K562 (cell line): ENCODE measurements around the gene SIRT3. TPM values are rescaled to one million over a fixed set of nuclear protein-coding genes. Genes with fewer than 3 reads are reported as not detected.

Source experiments
- ARNT ChIP-seq, 2 experiments: fragments of 450-650 bp; IDR thresholded peaks; 2 replicates each; pipeline ENCODE4 v1.6.1; 2016; ENCODE audit warnings: mild to moderate bottlenecking in 1 of 2
- CBX8 ChIP-seq: fragments of 200-600 bp; sonication (generic); IDR thresholded peaks from 2 replicates; pipeline ENCODE4 v1.6.1; 2012; ENCODE audit warnings: borderline replicate concordance, mixed run types, low read depth, mild to moderate bottlenecking, moderate library complexity, mixed read lengths, low read length, control low read depth, inconsistent platforms; ENCODE audit not compliant: poor library complexity, severe bottlenecking; ENCODE audit errors: extremely low read depth
- CEBPB ChIP-seq: fragments of 450-650 bp; IDR thresholded peaks from 2 replicates; pipeline ENCODE4 v1.6.1; 2016; ENCODE audit warnings: missing genetic modification characterization, missing compliant biosample characterization
- DMBX1 ChIP-seq: fragments of 250-450 bp; sonication (Bioruptor Pico); IDR thresholded peaks from 2 replicates; pipeline ENCODE4 v1.8.0; 2022; ENCODE audit warnings: inconsistent platforms, mild to moderate bottlenecking, moderate library complexity, borderline replicate concordance
- EGR1 ChIP-seq: fragments of 450-650 bp; conservative IDR thresholded peaks from 2 replicates; pipeline ENCODE4 v1.6.1; 2017; ENCODE audit warnings: mild to moderate bottlenecking
- GATAD2A ChIP-seq: fragments of 450-650 bp; IDR thresholded peaks from 2 replicates; pipeline ENCODE4 v1.6.1; 2017
- HCFC1 ChIP-seq: IDR thresholded peaks from 2 replicates; pipeline ENCODE4 v1.6.1; 2012; ENCODE audit warnings: low read depth, low read length, improper control_type of control experiment
- HDAC2 ChIP-seq: fragments of 450-650 bp; IDR thresholded peaks from 2 replicates; pipeline ENCODE4 v1.6.1; 2016; ENCODE audit warnings: mild to moderate bottlenecking
- RAD51 ChIP-seq: fragments of 450-650 bp; IDR thresholded peaks from 2 replicates; pipeline ENCODE4 v1.7.1; 2016; ENCODE audit warnings: low read depth, mild to moderate bottlenecking, borderline replicate concordance
- SPI1 ChIP-seq: IDR thresholded peaks from 2 replicates; pipeline ENCODE4 v1.6.1; 2011; ENCODE audit warnings: low read depth, low read length, control low read depth, borderline replicate concordance
- ZNF766 ChIP-seq: fragments of 200-800 bp; sonication (Bioruptor generic); conservative IDR thresholded peaks from 2 replicates; pipeline ENCODE4 v1.6.1; 2016; ENCODE audit warnings: missing genetic modification characterization, missing compliant biosample characterization
- ZNF830 ChIP-seq: fragments of 250-450 bp; sonication (Bioruptor Pico); IDR thresholded peaks from 2 replicates; pipeline ENCODE4 v1.5.0; 2021; ENCODE audit warnings: mild to moderate bottlenecking
- polyA plus RNA-seq, 8 experiments: library from polyadenylated mRNA; depleted of rRNA in 4 of 8; stranded (reverse) in 5 of 8; unstranded in 3 of 8; fragments of >200 nt; fragmentation: Nextera tagmentation in 2 of 8; fragmentation: Illumina TruSeq in 1 of 8; extraction: Ambion mirVana in 2 of 8; extraction: Trizol in 1 of 8; gene quantifications; 2 replicates each; pipeline versions ENCODE4 v1.2.1 to v1.2.3, GENCODE V29; 2011 to 2014; ENCODE audit warnings: inconsistent platforms in 1 of 8, missing spikeins in 1 of 8
- total RNA-seq, 7 experiments: library from RNA; depleted of rRNA in 6 of 7; stranded (reverse); fragments of >200 nt in 6 of 7; fragmentation: Illumina TruSeq in 2 of 7; extraction: Trizol in 2 of 7; gene quantifications; 2 replicates each; pipeline versions ENCODE4 v1.2.1 to v1.2.3, GENCODE V29; 2011 to 2021; ENCODE audit warnings: low replicate concordance in 1 of 7
- TF ChIP-seq, protein P1 (sequence below): fragments of 250-450 bp; sonication (Bioruptor Pico); IDR thresholded peaks from 2 replicates; pipeline ENCODE4 v1.5.0; 2021; ENCODE audit warnings: mild to moderate bottlenecking, moderate library complexity
- TF ChIP-seq, protein P2 (sequence below): sonication (generic); formaldehyde crosslinking; IDR thresholded peaks from 2 replicates; pipeline ENCODE4 v1.8.0; 2022; ENCODE audit warnings: mild to moderate bottlenecking, missing genetic modification reagents
- TF ChIP-seq, protein P3 (sequence below): fragments of 250-450 bp; sonication (Bioruptor Pico); IDR thresholded peaks from 2 replicates; pipeline ENCODE4 v1.9.0; 2021; ENCODE audit warnings: mild to moderate bottlenecking

The SIRT3 gene
- total and polyA plus RNA-seq, 9 of the 15 experiments (the other 6 are each of a cell fraction or from before 2014, with no cell fraction given) = 1.9 to 27.5 (median 14.5) TPM

DNA sequence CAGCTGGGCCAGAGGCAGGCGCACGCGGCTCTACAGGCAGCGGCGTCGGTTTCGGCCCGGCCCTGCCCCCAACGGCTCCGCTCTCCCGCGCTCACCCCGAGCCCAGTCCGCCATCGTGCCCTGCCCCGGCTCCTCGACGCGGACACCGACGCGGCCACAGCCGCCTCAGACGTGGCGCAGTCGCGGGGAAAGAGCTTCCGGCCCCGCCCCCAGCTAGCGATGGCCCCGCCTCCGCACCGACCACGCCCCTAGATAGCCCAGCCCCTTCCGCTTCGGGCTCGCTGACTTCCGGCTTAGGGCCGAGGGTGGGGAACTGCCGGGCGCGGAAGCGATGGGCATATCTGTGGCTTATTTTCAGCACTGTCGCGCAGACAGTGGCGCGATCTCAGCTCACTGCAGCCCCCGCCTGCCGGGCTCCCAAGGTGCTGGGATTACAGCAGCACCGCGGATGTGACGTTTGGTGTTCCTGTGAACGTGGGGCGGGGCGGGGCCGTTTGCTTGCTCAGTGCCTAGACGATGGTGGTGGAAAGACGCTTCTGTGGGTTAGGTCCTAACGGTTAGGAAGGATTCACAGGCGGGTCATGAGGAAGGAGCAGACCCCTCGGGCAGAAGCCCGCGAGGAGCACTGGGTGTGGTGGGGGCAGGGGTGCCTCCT, 28.8 kb downstream of the SIRT3 start, which contains the start of the genes BET1L and RIC8A (continued):
- no peak for TF ChIP-seq CBX8
- no peak for TF ChIP-seq ZNF766 (CRISPR knock-in tag)
- TF ChIP-seq DMBX1 = no peak
- peak; percentile 78 for TF ChIP-seq SPI1
- peak; percentile 72 for TF ChIP-seq HCFC1
- TF ChIP-seq GATAD2A = no peak
- 0 out of 2 replicates have a peak, but pooled peaks have one; percentile 18 for TF ChIP-seq CEBPB (tag)
- no peak for TF ChIP-seq ZNF830 (CRISPR knock-in tag)
- TF ChIP-seq HDAC2 = 0 out of 2 replicates have a peak, but pooled peaks have one; percentile 30
- TF ChIP-seq, protein P1, sequence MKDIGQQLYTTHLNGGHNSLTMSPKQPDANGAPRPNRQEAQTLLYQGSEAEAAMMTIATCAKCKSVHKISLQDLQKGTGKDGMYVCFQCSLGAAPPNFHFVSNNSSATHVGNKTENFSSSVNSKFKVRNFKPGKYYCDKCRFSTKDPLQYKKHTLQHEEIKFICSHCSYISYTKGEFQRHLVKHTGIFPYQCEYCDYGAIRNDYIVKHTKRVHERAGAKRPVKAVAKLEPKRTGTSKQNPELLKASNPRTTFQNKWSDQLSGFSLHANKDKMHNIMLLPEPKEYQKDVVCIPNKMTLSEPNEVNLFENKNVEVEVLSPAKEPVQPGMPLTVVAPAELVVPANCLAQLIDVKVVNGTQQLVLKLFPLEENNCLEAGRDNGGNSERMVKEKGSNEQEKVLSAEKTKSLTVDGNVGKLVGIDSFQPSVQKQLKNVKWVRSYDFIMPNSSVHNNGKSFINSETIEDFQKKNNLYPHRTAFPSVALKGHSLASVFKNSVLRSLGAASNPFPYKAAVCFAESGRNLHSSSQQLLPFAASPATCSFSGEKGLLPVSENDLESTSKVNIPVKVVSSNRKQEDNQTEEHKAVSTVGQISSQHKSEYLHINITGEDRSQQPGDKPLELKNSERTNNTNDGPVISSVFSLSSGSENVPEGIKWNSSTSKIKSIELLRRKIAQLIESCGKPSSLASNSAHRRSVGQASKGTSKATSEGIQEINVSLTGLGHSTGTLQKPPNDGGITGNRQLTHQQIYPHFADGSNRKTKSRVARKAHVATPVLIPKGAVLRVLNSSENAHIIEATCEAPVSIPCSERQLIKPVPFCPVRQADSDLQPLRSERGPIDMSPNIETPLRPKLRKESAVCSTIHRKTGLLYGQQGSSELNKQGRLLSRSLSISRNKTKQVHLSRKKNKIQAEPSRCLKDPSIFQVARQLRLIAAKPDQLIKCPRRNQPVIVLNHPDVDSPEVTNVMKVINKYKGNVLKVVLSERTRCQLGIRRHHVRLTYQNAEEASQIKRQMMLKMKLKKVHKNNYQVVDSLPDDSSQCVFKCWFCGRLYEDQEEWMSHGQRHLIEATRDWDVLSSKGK = no peak
- TF ChIP-seq, protein P2, sequence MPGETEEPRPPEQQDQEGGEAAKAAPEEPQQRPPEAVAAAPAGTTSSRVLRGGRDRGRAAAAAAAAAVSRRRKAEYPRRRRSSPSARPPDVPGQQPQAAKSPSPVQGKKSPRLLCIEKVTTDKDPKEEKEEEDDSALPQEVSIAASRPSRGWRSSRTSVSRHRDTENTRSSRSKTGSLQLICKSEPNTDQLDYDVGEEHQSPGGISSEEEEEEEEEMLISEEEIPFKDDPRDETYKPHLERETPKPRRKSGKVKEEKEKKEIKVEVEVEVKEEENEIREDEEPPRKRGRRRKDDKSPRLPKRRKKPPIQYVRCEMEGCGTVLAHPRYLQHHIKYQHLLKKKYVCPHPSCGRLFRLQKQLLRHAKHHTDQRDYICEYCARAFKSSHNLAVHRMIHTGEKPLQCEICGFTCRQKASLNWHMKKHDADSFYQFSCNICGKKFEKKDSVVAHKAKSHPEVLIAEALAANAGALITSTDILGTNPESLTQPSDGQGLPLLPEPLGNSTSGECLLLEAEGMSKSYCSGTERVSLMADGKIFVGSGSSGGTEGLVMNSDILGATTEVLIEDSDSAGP (CRISPR knock-in tag) = no peak
- TF ChIP-seq EGR1 = peak; percentile 65
- TF ChIP-seq, protein P3, sequence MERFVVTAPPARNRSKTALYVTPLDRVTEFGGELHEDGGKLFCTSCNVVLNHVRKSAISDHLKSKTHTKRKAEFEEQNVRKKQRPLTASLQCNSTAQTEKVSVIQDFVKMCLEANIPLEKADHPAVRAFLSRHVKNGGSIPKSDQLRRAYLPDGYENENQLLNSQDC (CRISPR knock-in tag) = no peak
- no peak for TF ChIP-seq ARNT (IDR thresholded peaks at IDR 0.05)
- no peak for TF ChIP-seq RAD51
